ENCODE results near the gene DGAT2L6.

- TF ChIP-seq POLR2A (IDR thresholded peaks at IDR 0.05) (no peak), CTCF (IDR thresholded peaks at IDR 0.05 in 8 of 11, conservative IDR thresholded peaks at IDR 0.05 in 3 of 11) (no peak)
These were observed 75.2 kb downstream of the DGAT2L6 start for GRCh38 chrX:70252491-70252890.

Measured in spleen (tissue), 7 donors.